Body of pancreas (tissue), 4 donors: Measurements from ENCODE around the gene TRAPPC12. TPM values are rescaled to one million over a fixed set of nuclear protein-coding genes. Genes with fewer than 3 reads are reported as not detected.
"Not testable (repeated sequence)": the region's sequence is repeated elsewhere in the genome, so short reads cannot be mapped to it uniquely, and the experiment has no call there.

Experiments
- ATAC-seq: fragments of 150-250 bp; one replicate; pipeline ENCODE4 v1.9.1; 2016
- DNase-seq, 4 donors: peaks; one replicate each; pipeline ENCODE4 v3.0.0-alpha.2; 2019
- H3K27ac ChIP-seq, 4 donors: fragments of 200-600 bp; sonication (generic); 1 replicate in 3 of 4; 2 replicates in 1 of 4; pipeline versions ENCODE4 v1.5.1 to v1.6.1; 2016 to 2019; ENCODE audit warnings: mild to moderate bottlenecking in 1 of 4, mixed read lengths in 1 of 4, moderate library complexity in 1 of 4
- H3K27me3 ChIP-seq, 2 donors: fragments of 200-600 bp; sonication (generic); one replicate each; pipeline ENCODE4 v1.6.0; 2016; ENCODE audit warnings: mild to moderate bottlenecking in 1 of 2
- H3K36me3 ChIP-seq, 2 donors: fragments of 200-600 bp; sonication (generic); replicated peaks in 1 of 2; 2 replicates each; pipeline ENCODE4 v1.5.1; 2016; ENCODE audit warnings: low read depth in 2 of 2; ENCODE audit not compliant: insufficient read depth in 1 of 2
- H3K4me1 ChIP-seq: fragments of 200-600 bp; sonication (generic); one replicate; pipeline ENCODE4 v1.6.0; 2016
- H3K4me3 ChIP-seq, 2 donors: fragments of 200-600 bp; sonication (generic); 1 replicate in 1 of 2; 2 replicates in 1 of 2; pipeline ENCODE4 v1.5.1; 2016 to 2019
- H3K9me3 ChIP-seq, 3 donors: fragments of 200-600 bp; sonication (generic); 1 replicate in 2 of 3; 2 replicates in 1 of 3; pipeline ENCODE4 v1.5.1; 2016
- CTCF ChIP-seq, 7 experiments: fragments of 450-650 bp in 4 of 7; fragments of 200-600 bp in 3 of 7; sonication (generic) in 3 of 7; IDR thresholded peaks; one replicate each; pipeline ENCODE4 v1.5.1; 2016 to 2019; ENCODE audit warnings: antibody characterized with exemption in 7 of 7
- POLR2A ChIP-seq, 3 donors: fragments of 450-650 bp; IDR thresholded peaks; one replicate each; pipeline ENCODE4 v1.6.1; 2016; ENCODE audit warnings: antibody characterized with exemption in 3 of 3, mild to moderate bottlenecking in 2 of 3
- WGBS, 2 donors: methylation state at CpG; one replicate each; pipeline ENCODE4 v1.1.5; 2017; 5-methylcytosine and 5-hydroxymethylcytosine counted together
- intact Hi-C: fragments of 100-400 bp; cut with DNase I; formaldehyde crosslinking; loops from one replicate; pipeline ENCODE4 v1.15.1; 2023
- total RNA-seq, 2 donors: library from RNA; depleted of rRNA; stranded (reverse); fragments of >200 nt; gene quantifications; one replicate each; pipeline ENCODE4 v1.1.0, GENCODE V29; 2016

Gene TRAPPC12
- total RNA-seq, 2 donors from 2014 or later, result 43.1 to 134 TPM

DNA sequence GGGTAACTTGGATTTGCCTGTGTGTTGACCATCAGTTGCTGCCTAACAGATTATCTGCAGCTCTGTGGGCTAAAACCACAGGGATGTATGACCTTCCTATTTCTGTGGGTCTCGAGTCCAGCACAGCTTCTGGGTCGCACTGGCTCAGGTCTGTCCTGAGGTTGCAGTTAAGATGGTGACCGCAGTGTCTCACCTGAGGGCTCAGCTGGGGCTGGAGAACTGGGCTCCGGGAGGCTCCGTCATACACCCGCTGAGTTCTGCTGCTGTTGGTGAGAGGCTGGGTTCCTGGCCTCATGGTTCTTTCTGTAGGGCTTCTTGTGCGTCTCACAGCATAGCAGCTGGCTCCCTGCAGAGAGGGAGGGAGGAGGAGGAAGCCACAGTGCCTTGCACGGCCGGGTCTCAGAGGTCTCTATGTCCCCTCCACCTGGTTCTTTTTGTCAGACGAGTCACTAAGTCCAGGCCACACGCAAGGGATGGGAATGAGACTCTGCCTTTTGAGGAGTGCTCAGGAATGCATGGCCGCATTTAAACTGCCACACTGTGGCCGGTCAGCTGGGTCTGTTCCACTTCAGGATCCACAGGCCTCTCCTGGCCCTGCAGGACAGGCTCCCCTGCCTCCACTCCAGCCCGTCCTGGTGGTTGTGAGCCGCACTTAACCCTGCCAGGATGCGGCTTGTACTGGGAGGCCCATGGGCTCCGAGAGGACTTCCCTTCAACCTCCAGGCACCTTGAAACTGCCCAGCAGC lies 72.6 kb downstream of the TRAPPC12 start:
- Histone ChIP-seq H3K4me1 (no peaks in the 10 kb centered on the region), H3K27ac (no peak overlapping the region), H3K4me3 (no peak overlapping the region), H3K27me3 (no peaks in the 10 kb centered on the region), H3K9me3 (no peaks in the 10 kb centered on the region), H3K36me3 (peaks cover 0 to 7% of the 10 kb centered on the region in 2 donors)
- TF ChIP-seq POLR2A (IDR thresholded peaks at IDR 0.05), result no peak
- no peak for TF ChIP-seq CTCF (IDR thresholded peaks at IDR 0.05)
- ATAC-seq, result no peak
- intact Hi-C loops, result no loop called here
- 92 to 93% methylated on average over 11 to 17 of the region's 17 CpGs for WGBS, 2 donors
- no peak for DNase-seq

GRCh38 chr2:3453190-3453999 lies 73.9 kb downstream of the TRAPPC12 start:
- no peak overlapping the region for H3K4me3 ChIP-seq
- ATAC-seq, result peak; percentile 30
- intact Hi-C loops, result no loop called here
- peaks cover 0 to 10% of the 10 kb centered on the region in 2 donors for H3K36me3 ChIP-seq
- H3K27ac ChIP-seq, result no peak overlapping the region
- H3K27me3 ChIP-seq, result no peaks in the 10 kb centered on the region
- TF ChIP-seq POLR2A (IDR thresholded peaks at IDR 0.05) (no peak), CTCF (IDR thresholded peaks at IDR 0.05) (no peak)
- no peaks in the 10 kb centered on the region for H3K4me1 ChIP-seq
- WGBS, 2 donors, result 80 to 88% methylated on average over 18 of the region's 20 CpGs
- DNase-seq, result no peak
- H3K9me3 ChIP-seq, result no peaks in the 10 kb centered on the region

GRCh38 chr2:3454005-3454404 lies 74.5 kb downstream of the TRAPPC12 start:
- H3K4me1 ChIP-seq, result not testable (repeated sequence)

DNA sequence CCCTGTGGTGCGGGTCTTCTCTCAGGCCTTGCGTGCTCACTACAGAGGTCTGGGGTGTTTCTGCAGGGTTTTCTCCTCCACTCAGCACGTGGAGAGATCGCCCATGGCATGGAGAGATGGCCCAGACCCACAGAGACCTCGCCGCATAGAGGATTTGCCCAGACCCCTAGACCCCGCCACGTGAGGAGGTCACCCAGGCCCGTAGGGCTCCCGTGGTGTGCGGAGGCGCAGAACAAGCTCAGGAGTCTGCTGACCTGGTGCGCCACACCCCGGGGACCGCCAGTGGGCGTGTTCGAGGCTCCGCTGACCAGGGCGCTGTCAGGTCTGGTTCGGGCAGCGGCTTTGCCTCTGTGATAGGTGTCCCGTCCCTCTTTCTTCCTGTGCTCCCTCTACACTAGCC lies 75.3 kb downstream of the TRAPPC12 start:
- Histone ChIP-seq H3K4me1 (no peaks in the 10 kb centered on the region), H3K27ac (no peak overlapping the region), H3K4me3 (no peak overlapping the region), H3K27me3 (no peaks in the 10 kb centered on the region), H3K36me3 (peaks cover 0 to 8% of the 10 kb centered on the region in 2 donors), H3K9me3 (no peaks in the 10 kb centered on the region)
- no peak for ATAC-seq
- intact Hi-C loops, result no loop called here
- WGBS, 2 donors, result 93 to 97% methylated on average over 21 to 22 of the region's 22 CpGs
- no peak for DNase-seq
- TF ChIP-seq POLR2A (IDR thresholded peaks at IDR 0.05) (no peak), CTCF (IDR thresholded peaks at IDR 0.05) (no peak)

More at GRCh38 chr2:3454005-3454404, 74.5 kb downstream of the TRAPPC12 start:
- intact Hi-C loops, H3K27ac ChIP-seq, H3K36me3 ChIP-seq, DNase-seq, H3K4me3 ChIP-seq, H3K9me3 ChIP-seq, ATAC-seq, H3K27me3 ChIP-seq: not testable (repeated sequence)
- WGBS, 2 donors, result 77 to 88% methylated on average over 3 to 6 of the region's 6 CpGs

GRCh38 chr2:3456125-3456524 lies 76.6 kb downstream of the TRAPPC12 start:
- Histone ChIP-seq H3K9me3 (no peaks in the 10 kb centered on the region), H3K27ac (no peak overlapping the region), H3K4me1 (peaks cover 6% of the 10 kb centered on the region), H3K4me3 (no peak overlapping the region), H3K36me3 (peaks cover 0 to 8% of the 10 kb centered on the region in 2 donors), H3K27me3 (no peaks in the 10 kb centered on the region)
- intact Hi-C loops, result no loop called here
- no peak for TF ChIP-seq POLR2A (IDR thresholded peaks at IDR 0.05)
- TF ChIP-seq CTCF (IDR thresholded peaks at IDR 0.05), result no peak
- ATAC-seq (no peak), DNase-seq (no peak)
- WGBS, 2 donors, result 93 to 96% methylated on average over 14 of the region's 14 CpGs
